Neural progenitor cell (in vitro differentiated cells): ENCODE measurements around the gene C5orf52.

Experiments
- EZH2 ChIP-seq: fragments of 200-600 bp; sonication (generic); IDR thresholded peaks from 2 replicates; pipeline ENCODE4 v1.6.1; 2017; ENCODE audit warnings: antibody characterized with exemption, mild to moderate bottlenecking, moderate library complexity
- EZH2phosphoT487 ChIP-seq: fragments of 200-600 bp; sonication (generic); IDR thresholded peaks from 2 replicates; pipeline ENCODE4 v1.6.1; 2017; ENCODE audit warnings: antibody characterized with exemption
- TF ChIP-seq, protein P1 (sequence below): fragments of 200-600 bp; sonication (generic); IDR thresholded peaks from 2 replicates; pipeline ENCODE4 v1.5.1; 2017; ENCODE audit warnings: antibody characterized with exemption, mild to moderate bottlenecking

GRCh38 chr5:157649101-157649500 lies 22.2 kb upstream of the C5orf52 start:
- TF ChIP-seq, protein P1, sequence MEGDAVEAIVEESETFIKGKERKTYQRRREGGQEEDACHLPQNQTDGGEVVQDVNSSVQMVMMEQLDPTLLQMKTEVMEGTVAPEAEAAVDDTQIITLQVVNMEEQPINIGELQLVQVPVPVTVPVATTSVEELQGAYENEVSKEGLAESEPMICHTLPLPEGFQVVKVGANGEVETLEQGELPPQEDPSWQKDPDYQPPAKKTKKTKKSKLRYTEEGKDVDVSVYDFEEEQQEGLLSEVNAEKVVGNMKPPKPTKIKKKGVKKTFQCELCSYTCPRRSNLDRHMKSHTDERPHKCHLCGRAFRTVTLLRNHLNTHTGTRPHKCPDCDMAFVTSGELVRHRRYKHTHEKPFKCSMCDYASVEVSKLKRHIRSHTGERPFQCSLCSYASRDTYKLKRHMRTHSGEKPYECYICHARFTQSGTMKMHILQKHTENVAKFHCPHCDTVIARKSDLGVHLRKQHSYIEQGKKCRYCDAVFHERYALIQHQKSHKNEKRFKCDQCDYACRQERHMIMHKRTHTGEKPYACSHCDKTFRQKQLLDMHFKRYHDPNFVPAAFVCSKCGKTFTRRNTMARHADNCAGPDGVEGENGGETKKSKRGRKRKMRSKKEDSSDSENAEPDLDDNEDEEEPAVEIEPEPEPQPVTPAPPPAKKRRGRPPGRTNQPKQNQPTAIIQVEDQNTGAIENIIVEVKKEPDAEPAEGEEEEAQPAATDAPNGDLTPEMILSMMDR: no peak
- TF ChIP-seq EZH2 (no peak), EZH2phosphoT487 (no peak)
